H9 (cell line): Measurements from ENCODE around the gene LHFPL6. TPM values are rescaled to one million over a fixed set of nuclear protein-coding genes. Genes with fewer than 3 reads are reported as not detected.
A peak's percentile ranks its signal among the peaks of the same experiment; 100 is the strongest.

Source experiments
- DNase-seq: peaks from one replicate; pipeline ENCODE4 v3.0.0-alpha.2; 2017
- H2AFZ ChIP-seq: one replicate; pipeline ENCODE4 v1.6.1; 2013; ENCODE audit warnings: mild to moderate bottlenecking, low read length, control low read depth, moderate library complexity
- H2AK5ac ChIP-seq: 2 replicates; pipeline ENCODE4 v1.6.1; 2013; ENCODE audit warnings: low read length, control low read depth, mixed read lengths; ENCODE audit not compliant: insufficient read length
- H2BK120ac ChIP-seq: one replicate; pipeline ENCODE4 v1.6.1; 2013; ENCODE audit warnings: low read depth, mild to moderate bottlenecking, low read length, control low read depth, inconsistent platforms; ENCODE audit not compliant: poor library complexity, severe bottlenecking
- H2BK12ac ChIP-seq: 2 replicates; pipeline ENCODE4 v1.6.1; 2013; ENCODE audit warnings: low read length, control low read depth, mixed read lengths, low read depth; ENCODE audit not compliant: insufficient read length
- H2BK15ac ChIP-seq: 2 replicates; pipeline ENCODE4 v1.6.1; 2013; ENCODE audit warnings: low read depth, low read length, control low read depth
- H2BK20ac ChIP-seq: one replicate; pipeline ENCODE4 v1.6.1; 2013; ENCODE audit warnings: low read depth, mild to moderate bottlenecking, low read length, control low read depth, inconsistent platforms; ENCODE audit not compliant: poor library complexity, severe bottlenecking
- H2BK5ac ChIP-seq: 2 replicates; pipeline ENCODE4 v1.6.1; 2013; ENCODE audit warnings: low read length, control low read depth, mixed read lengths; ENCODE audit not compliant: insufficient read length
- H3K14ac ChIP-seq: 2 replicates; pipeline ENCODE4 v1.6.1; 2013; ENCODE audit warnings: low read length, control low read depth; ENCODE audit not compliant: insufficient read depth
- H3K18ac ChIP-seq: 2 replicates; pipeline ENCODE4 v1.6.1; 2013; ENCODE audit warnings: low read depth, mild to moderate bottlenecking, mixed read lengths, low read length, control low read depth; ENCODE audit not compliant: insufficient read length
- H3K23ac ChIP-seq: 2 replicates; pipeline ENCODE4 v1.6.1; 2013; ENCODE audit warnings: low read length, control low read depth, mixed read lengths, low read depth; ENCODE audit not compliant: insufficient read length
- H3K23me2 ChIP-seq: 2 replicates; pipeline ENCODE4 v1.6.1; 2013; ENCODE audit warnings: low read depth, mild to moderate bottlenecking, mixed read lengths, low read length, control low read depth; ENCODE audit not compliant: insufficient read length, poor library complexity, severe bottlenecking
- H3K27ac ChIP-seq: 2 replicates; pipeline ENCODE4 v1.5.1; 2013; ENCODE audit warnings: low read length, control low read depth, mixed read lengths, low read depth; ENCODE audit not compliant: insufficient read length
- H3K27me3 ChIP-seq: 2 replicates; pipeline ENCODE4 v1.6.1; 2013; ENCODE audit warnings: low read length, control low read depth, inconsistent platforms; ENCODE audit not compliant: insufficient read depth
- H3K4ac ChIP-seq: 2 replicates; pipeline ENCODE4 v1.6.1; 2013; ENCODE audit warnings: low read depth, mild to moderate bottlenecking, control low read depth, inconsistent platforms, low read length, moderate library complexity
- H3K4me1 ChIP-seq: 2 replicates; pipeline ENCODE4 v1.6.1; 2013; ENCODE audit warnings: low read length, control low read depth, inconsistent platforms; ENCODE audit not compliant: insufficient read depth
- H3K4me2 ChIP-seq: 2 replicates; pipeline ENCODE4 v1.6.1; 2013; ENCODE audit warnings: low read length, control low read depth, mixed read lengths; ENCODE audit not compliant: insufficient read length, insufficient read depth
- H3K56ac ChIP-seq: 2 replicates; pipeline ENCODE4 v1.6.1; 2013; ENCODE audit warnings: low read depth, mild to moderate bottlenecking, mixed read lengths, low read length, control low read depth; ENCODE audit not compliant: insufficient read length
- H3K79me1 ChIP-seq: 2 replicates; pipeline ENCODE4 v1.6.1; 2013; ENCODE audit warnings: low read depth, mild to moderate bottlenecking, moderate library complexity, low read length, control low read depth, inconsistent platforms; ENCODE audit not compliant: insufficient read depth, poor library complexity, severe bottlenecking
- H3K79me2 ChIP-seq: 2 replicates; pipeline ENCODE4 v1.6.1; 2013; ENCODE audit warnings: low read length, control low read depth, inconsistent platforms; ENCODE audit not compliant: insufficient read depth
- H3K9ac ChIP-seq: 2 replicates; pipeline ENCODE4 v1.6.1; 2013; ENCODE audit warnings: low read length, control low read depth, mixed read lengths; ENCODE audit not compliant: insufficient read length; ENCODE audit errors: extremely low read depth
- H3K9me3 ChIP-seq: one replicate; pipeline ENCODE4 v1.6.1; 2013; ENCODE audit warnings: low read depth, low read length, inconsistent platforms; ENCODE audit not compliant: control insufficient read depth
- H3T11ph ChIP-seq: one replicate; pipeline ENCODE4 v1.6.1; 2013; ENCODE audit warnings: mild to moderate bottlenecking, low read length, control low read depth, inconsistent platforms
- H4K20me1 ChIP-seq: one replicate; pipeline ENCODE4 v1.6.1; 2013; ENCODE audit not compliant: control insufficient read depth, insufficient read length, insufficient read depth
- H4K5ac ChIP-seq: 2 replicates; pipeline ENCODE4 v1.6.1; 2013; ENCODE audit warnings: low read depth, mild to moderate bottlenecking, mixed read lengths, low read length, control low read depth; ENCODE audit not compliant: insufficient read length
- H4K8ac ChIP-seq: replicated peaks from 2 replicates; pipeline ENCODE4 v1.6.1; 2013; ENCODE audit warnings: low read length, control low read depth, mixed read lengths, low read depth; ENCODE audit not compliant: insufficient read length
- H4K91ac ChIP-seq: 2 replicates; pipeline ENCODE4 v1.6.1; 2013; ENCODE audit warnings: low read depth, mild to moderate bottlenecking, moderate library complexity, mixed read lengths, low read length, control low read depth; ENCODE audit not compliant: insufficient read length
- H3K27ac Mint-ChIP-seq, 3 experiments: 2 replicates in 2 of 3; 3 replicates in 1 of 3; pipeline ENCODE4 v1.8.0; 2020 to 2021; ENCODE audit warnings: mixed read lengths in 3 of 3, mild to moderate bottlenecking in 1 of 3, moderate library complexity in 1 of 3
- H3K27me3 Mint-ChIP-seq: 2 replicates; pipeline ENCODE4 v1.8.0; 2021; ENCODE audit warnings: low read depth, mild to moderate bottlenecking, moderate library complexity, mixed read lengths
- H3K36me3 Mint-ChIP-seq, 3 experiments: 2 replicates in 2 of 3; 3 replicates in 1 of 3; pipeline ENCODE4 v1.8.0; 2020 to 2021; ENCODE audit warnings: low read depth in 3 of 3, mixed read lengths in 3 of 3; ENCODE audit not compliant: insufficient read depth in 1 of 3
- H3K4me1 Mint-ChIP-seq, 2 experiments: 2 replicates each; pipeline ENCODE4 v1.8.0; 2020; ENCODE audit warnings: mixed read lengths in 2 of 2
- H3K4me3 Mint-ChIP-seq, 2 experiments: 2 replicates in 1 of 2; 3 replicates in 1 of 2; pipeline ENCODE4 v1.8.0; 2020 to 2021; ENCODE audit warnings: mild to moderate bottlenecking in 2 of 2, mixed read lengths in 2 of 2, moderate library complexity in 1 of 2
- H3K9me3 Mint-ChIP-seq, 2 experiments: 2 replicates in 1 of 2; 3 replicates in 1 of 2; pipeline ENCODE4 v1.8.0; 2020; ENCODE audit warnings: mild to moderate bottlenecking in 2 of 2, mixed read lengths in 2 of 2, moderate library complexity in 1 of 2
- WGBS: extraction: QIAGEN DNeasy Blood & Tissue Kit; methylation state at CpG from one replicate; pipeline ENCODE4 v1.1.7; 2013; ENCODE audit warnings: missing lambda C conversion rate, low lambda C conversion rate, mixed read lengths; ENCODE audit not compliant: insufficient read length; ENCODE audit errors: extremely low coverage; 5-methylcytosine and 5-hydroxymethylcytosine counted together
- total RNA-seq: library from RNA; stranded (reverse); gene quantifications from 2 replicates; pipeline ENCODE4 v1.2.1, GENCODE V29; 2021
- TF ChIP-seq, protein P1 (sequence below): fragments of 200-600 bp; sonication (generic); conservative IDR thresholded peaks from 3 replicates; pipeline ENCODE4 v1.8.0; 2021; ENCODE audit warnings: antibody characterized with exemption, mild to moderate bottlenecking

LHFPL6 gene
- total RNA-seq, 1 experiment from 2014 or later, result 3.5 TPM

DNA sequence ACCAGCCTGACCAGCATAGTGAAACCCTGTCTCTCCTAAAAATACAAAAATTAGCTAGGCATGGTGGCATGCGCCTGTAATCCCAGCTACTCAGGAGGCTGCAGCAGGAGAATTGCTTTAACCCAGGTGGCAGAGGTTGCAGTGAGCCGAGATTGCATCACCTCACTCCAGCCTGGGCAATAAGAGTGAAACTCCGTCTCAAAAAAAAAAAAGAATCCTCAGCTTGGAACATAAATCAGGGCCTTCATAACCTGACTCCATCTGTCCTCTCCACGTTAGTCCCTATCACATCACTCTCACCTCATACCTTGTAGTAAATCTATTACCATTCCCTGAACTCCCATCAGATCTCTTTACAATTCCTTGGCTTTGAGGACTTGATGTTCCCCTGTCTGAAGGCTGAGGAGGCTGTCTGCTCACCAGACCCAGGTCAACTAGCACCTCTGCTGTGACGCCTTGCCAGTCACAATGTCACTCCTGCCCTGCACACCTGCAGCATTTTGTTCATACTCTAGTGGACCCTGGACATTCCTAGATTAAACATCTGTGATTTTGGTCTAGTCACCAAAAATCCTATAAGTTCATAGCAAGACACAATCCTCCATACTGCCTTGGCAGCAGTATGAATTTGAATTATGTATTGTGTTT, 15.9 kb downstream of the LHFPL6 start:
- Histone ChIP-seq H3K9ac (no peak overlapping the region), H3K27ac (no peak overlapping the region), H2BK20ac (no peak overlapping the region), H3K4me2 (no peak overlapping the region), H3T11ph (no peak overlapping the region), H3K4me1 (no peaks in the 10 kb centered on the region), H2BK5ac (no peak overlapping the region), H4K91ac (no peak overlapping the region), H2AFZ (no peak overlapping the region), H3K4ac (no peak overlapping the region), H3K79me1 (no peaks in the 10 kb centered on the region), H4K8ac (no peak overlapping the region), H2BK12ac (no peak overlapping the region), H3K27me3 (no peaks in the 10 kb centered on the region), H3K79me2 (no peaks in the 10 kb centered on the region), H4K20me1 (no peaks in the 10 kb centered on the region), H2AK5ac (no peak overlapping the region), H3K23ac (no peak overlapping the region), H2BK15ac (no peak overlapping the region), H3K56ac (no peak overlapping the region), H3K14ac (no peak overlapping the region), H4K5ac (no peak overlapping the region), H2BK120ac (no peak overlapping the region), H3K9me3 (no peaks in the 10 kb centered on the region), H3K23me2 (no peaks in the 10 kb centered on the region), H3K18ac (no peak overlapping the region)
- no peaks in the 10 kb centered on the region for H3K9me3 Mint-ChIP-seq
- TF ChIP-seq, protein P1, sequence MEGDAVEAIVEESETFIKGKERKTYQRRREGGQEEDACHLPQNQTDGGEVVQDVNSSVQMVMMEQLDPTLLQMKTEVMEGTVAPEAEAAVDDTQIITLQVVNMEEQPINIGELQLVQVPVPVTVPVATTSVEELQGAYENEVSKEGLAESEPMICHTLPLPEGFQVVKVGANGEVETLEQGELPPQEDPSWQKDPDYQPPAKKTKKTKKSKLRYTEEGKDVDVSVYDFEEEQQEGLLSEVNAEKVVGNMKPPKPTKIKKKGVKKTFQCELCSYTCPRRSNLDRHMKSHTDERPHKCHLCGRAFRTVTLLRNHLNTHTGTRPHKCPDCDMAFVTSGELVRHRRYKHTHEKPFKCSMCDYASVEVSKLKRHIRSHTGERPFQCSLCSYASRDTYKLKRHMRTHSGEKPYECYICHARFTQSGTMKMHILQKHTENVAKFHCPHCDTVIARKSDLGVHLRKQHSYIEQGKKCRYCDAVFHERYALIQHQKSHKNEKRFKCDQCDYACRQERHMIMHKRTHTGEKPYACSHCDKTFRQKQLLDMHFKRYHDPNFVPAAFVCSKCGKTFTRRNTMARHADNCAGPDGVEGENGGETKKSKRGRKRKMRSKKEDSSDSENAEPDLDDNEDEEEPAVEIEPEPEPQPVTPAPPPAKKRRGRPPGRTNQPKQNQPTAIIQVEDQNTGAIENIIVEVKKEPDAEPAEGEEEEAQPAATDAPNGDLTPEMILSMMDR, result no peak
- no peaks in the 10 kb centered on the region; a peak in 1 of 7 replicates for H3K36me3 Mint-ChIP-seq
- no peak for DNase-seq
- peak overlapping the region in 2 of 3 experiments; percentile 1 to 13; a peak in 4 of 7 replicates for H3K27ac Mint-ChIP-seq
- no CpG with 5 or more reads among the region's 5 CpGs for WGBS
- H3K4me3 Mint-ChIP-seq, result no peak overlapping the region
- H3K4me1 Mint-ChIP-seq, result peaks cover 17 to 22% of the 10 kb centered on the region in 2 experiments
- H3K27me3 Mint-ChIP-seq, result no peaks in the 10 kb centered on the region
